Natural killer cell (primary cell): Measurements from ENCODE around the gene SCN2A. TPM values are rescaled to one million over a fixed set of nuclear protein-coding genes. Genes with fewer than 3 reads are reported as not detected.

Source experiments
- ATAC-seq, 3 donors: fragments of 150-1000 bp in 2 of 3; fragments of 200-7000 bp in 1 of 3; cut with Tn5 transposase; 1 replicate in 1 of 3; 2 replicates in 2 of 3; pipeline ENCODE4 v1.10.0; 2021; ENCODE audit warnings: mild to moderate bottlenecking in 2 of 3, moderate library complexity in 2 of 3
- DNase-seq, 2 donors: peaks; one replicate each; pipeline versions ENCODE4 v3.0.0 to v3.0.0-alpha.2; 2013 to 2021; ENCODE audit warnings: mixed read lengths in 1 of 2
- H3K27ac ChIP-seq: one replicate; pipeline ENCODE4 v1.5.1; 2013; ENCODE audit warnings: mild to moderate bottlenecking, low read length
- H3K27me3 ChIP-seq: one replicate; pipeline ENCODE4 v1.6.1; 2013; ENCODE audit warnings: low read length; ENCODE audit not compliant: control insufficient read depth, insufficient read depth
- H3K36me3 ChIP-seq: one replicate; pipeline ENCODE4 v1.6.1; 2013; ENCODE audit warnings: low read length; ENCODE audit not compliant: control insufficient read depth, insufficient read depth
- H3K4me1 ChIP-seq: one replicate; pipeline ENCODE4 v1.6.1; 2013; ENCODE audit warnings: low read length; ENCODE audit not compliant: control insufficient read depth, insufficient read depth
- H3K4me3 ChIP-seq: one replicate; pipeline ENCODE4 v1.5.1; 2013; ENCODE audit warnings: low read length
- H3K9me3 ChIP-seq: one replicate; pipeline ENCODE4 v1.6.1; 2013; ENCODE audit warnings: low read length; ENCODE audit not compliant: control insufficient read depth, insufficient read depth
- H3K27ac Mint-ChIP-seq, 2 donors: one replicate each; pipeline ENCODE4 v1.8.0; 2022; ENCODE audit warnings: mild to moderate bottlenecking in 2 of 2, mixed read lengths in 2 of 2, moderate library complexity in 1 of 2
- H3K27me3 Mint-ChIP-seq, 2 donors: one replicate each; pipeline ENCODE4 v1.8.0; 2022; ENCODE audit warnings: low read depth in 2 of 2, mixed read lengths in 2 of 2
- H3K36me3 Mint-ChIP-seq: one replicate; pipeline ENCODE4 v1.8.0; 2022; ENCODE audit warnings: mixed read lengths
- H3K4me1 Mint-ChIP-seq, 2 donors: one replicate each; pipeline ENCODE4 v1.8.0; 2022; ENCODE audit warnings: mixed read lengths in 2 of 2
- H3K4me3 Mint-ChIP-seq: one replicate; pipeline ENCODE4 v1.8.0; 2022; ENCODE audit warnings: mild to moderate bottlenecking, moderate library complexity, mixed read lengths
- H3K9me3 Mint-ChIP-seq, 2 donors: one replicate each; pipeline ENCODE4 v1.8.0; 2022; ENCODE audit warnings: mixed read lengths in 2 of 2
- WGBS: methylation state at CpG from one replicate; pipeline ENCODE4 v1.1.7; 2013; ENCODE audit warnings: missing lambda C conversion rate; ENCODE audit not compliant: insufficient coverage; 5-methylcytosine and 5-hydroxymethylcytosine counted together
- intact Hi-C: fragments of 100-400 bp; cut with micrococcal nuclease; formaldehyde crosslinking; loops from one replicate; pipeline ENCODE4 v1.14.2; 2022
- total RNA-seq, 4 donors: library from RNA; stranded (reverse); fragments of 120-200 nt in 1 of 4; gene quantifications; one replicate each; pipeline versions ENCODE4 v1.2.3 to v1.2.4, GENCODE V29; 2013 to 2022
- TF ChIP-seq, protein P1 (sequence below): fragments of 200-600 bp; IDR thresholded peaks from one replicate; pipeline ENCODE4 v1.8.0; 2022; ENCODE audit warnings: antibody characterized with exemption

The SCN2A gene
- total RNA-seq, 3 donors from 2014 or later (not counting 1 experiment from before 2014, with no cell fraction given) = 0.10 TPM; not detected in 2

DNA sequence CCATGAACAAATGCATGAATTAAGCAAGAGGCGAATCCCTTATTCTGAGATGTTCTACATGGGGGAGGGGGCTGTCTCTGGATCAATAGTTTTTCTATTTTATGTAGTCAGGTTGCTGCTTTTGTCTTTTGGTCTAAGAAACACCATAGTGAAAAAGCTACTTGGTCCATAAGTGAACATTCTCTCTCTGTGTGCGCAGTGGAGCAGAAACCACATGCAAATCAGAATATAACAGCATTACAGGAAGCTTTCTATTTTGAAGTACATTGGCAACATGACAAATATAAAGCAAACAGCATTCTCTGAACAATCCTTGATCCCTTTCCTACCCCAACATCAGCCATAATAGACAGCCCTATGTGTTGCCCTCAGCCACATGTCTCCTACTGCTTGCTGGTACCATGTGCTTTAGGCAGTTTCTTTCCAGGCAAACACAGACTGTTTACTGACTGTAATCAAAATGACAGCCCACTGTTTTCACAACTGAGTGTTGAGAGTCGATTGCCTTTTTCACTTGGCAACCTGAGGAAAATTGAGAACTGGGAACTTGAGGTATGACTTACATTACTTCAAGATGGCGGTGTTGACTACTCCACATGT lies 45.9 kb upstream of the SCN2A start:
- DNase-seq (no peak), ATAC-seq (no peak)
- Mint-ChIP-seq H3K27me3 (no peaks in the 10 kb centered on the region), H3K4me3 (no peak overlapping the region), H3K4me1 (no peaks in the 10 kb centered on the region), H3K36me3 (no peaks in the 10 kb centered on the region), H3K27ac (no peak overlapping the region), H3K9me3 (no peaks in the 10 kb centered on the region)
- H3K4me3 ChIP-seq = no peak overlapping the region
- WGBS = 59% methylated on average over 4 of the region's 4 CpGs
- H3K36me3 ChIP-seq = no peaks in the 10 kb centered on the region
- TF ChIP-seq, protein P1, sequence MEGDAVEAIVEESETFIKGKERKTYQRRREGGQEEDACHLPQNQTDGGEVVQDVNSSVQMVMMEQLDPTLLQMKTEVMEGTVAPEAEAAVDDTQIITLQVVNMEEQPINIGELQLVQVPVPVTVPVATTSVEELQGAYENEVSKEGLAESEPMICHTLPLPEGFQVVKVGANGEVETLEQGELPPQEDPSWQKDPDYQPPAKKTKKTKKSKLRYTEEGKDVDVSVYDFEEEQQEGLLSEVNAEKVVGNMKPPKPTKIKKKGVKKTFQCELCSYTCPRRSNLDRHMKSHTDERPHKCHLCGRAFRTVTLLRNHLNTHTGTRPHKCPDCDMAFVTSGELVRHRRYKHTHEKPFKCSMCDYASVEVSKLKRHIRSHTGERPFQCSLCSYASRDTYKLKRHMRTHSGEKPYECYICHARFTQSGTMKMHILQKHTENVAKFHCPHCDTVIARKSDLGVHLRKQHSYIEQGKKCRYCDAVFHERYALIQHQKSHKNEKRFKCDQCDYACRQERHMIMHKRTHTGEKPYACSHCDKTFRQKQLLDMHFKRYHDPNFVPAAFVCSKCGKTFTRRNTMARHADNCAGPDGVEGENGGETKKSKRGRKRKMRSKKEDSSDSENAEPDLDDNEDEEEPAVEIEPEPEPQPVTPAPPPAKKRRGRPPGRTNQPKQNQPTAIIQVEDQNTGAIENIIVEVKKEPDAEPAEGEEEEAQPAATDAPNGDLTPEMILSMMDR = no peak
- H3K27me3 ChIP-seq = no peaks in the 10 kb centered on the region
- H3K9me3 ChIP-seq = no peaks in the 10 kb centered on the region
- H3K27ac ChIP-seq = peak overlapping the region; percentile 18
- intact Hi-C loops = no loop called here
- no peaks in the 10 kb centered on the region for H3K4me1 ChIP-seq

DNA sequence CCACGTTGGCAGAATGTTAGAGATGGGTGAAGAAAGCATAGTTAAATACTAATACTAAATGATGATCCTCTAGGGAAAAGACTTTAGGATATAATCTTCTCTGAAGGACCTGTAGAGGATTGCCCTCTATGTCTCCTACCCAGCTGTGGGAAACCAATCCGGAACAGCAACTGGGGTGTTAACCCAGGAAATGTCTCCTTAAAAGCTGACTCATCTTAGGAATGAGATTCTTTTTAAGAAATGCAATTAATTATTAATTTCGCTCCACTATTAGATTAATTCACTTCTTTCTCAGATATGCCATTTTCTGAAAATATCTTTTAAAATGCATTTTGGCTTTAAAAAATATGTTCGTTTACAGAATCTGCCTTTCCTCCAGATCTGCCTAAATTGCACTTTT lies 42.8 kb upstream of the SCN2A start:
- Mint-ChIP-seq H3K27me3 (no peaks in the 10 kb centered on the region), H3K4me1 (no peaks in the 10 kb centered on the region), H3K36me3 (no peaks in the 10 kb centered on the region), H3K4me3 (no peak overlapping the region), H3K27ac (no peak overlapping the region), H3K9me3 (no peaks in the 10 kb centered on the region)
- 73% methylated on average over 2 of the region's 4 CpGs for WGBS
- Histone ChIP-seq H3K27me3 (no peaks in the 10 kb centered on the region), H3K4me3 (no peak overlapping the region), H3K27ac (no peak overlapping the region), H3K9me3 (no peaks in the 10 kb centered on the region), H3K4me1 (no peaks in the 10 kb centered on the region), H3K36me3 (no peaks in the 10 kb centered on the region)
- TF ChIP-seq, protein P1 = no peak
- intact Hi-C loops = no loop called here
- DNase-seq = no peak
- no peak for ATAC-seq

DNA sequence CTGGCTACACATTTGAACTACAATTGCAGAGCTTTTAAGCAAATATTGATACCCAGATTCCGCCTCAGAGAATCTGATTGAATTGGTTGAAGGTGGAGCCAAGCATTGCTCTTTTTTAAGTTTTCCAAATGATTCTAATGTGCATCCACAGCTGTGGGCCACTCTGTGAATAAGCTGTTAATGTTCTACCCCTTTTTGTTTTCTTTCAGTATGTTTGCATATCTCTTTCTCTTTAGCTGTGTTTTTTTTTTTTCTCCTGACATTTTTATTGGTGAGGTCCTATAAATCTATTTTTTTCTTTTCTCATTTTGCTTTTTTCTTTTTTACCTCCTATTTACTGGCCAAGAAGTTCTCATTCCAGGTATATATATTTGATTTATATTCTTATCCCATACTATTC lies 41.9 kb upstream of the SCN2A start:
- no peak overlapping the region for H3K27ac ChIP-seq
- intact Hi-C loops = no loop called here
- Mint-ChIP-seq H3K4me1 (no peaks in the 10 kb centered on the region), H3K27me3 (no peaks in the 10 kb centered on the region), H3K4me3 (no peak overlapping the region), H3K27ac (no peak overlapping the region), H3K36me3 (no peaks in the 10 kb centered on the region), H3K9me3 (no peaks in the 10 kb centered on the region)
- ATAC-seq (no peak), DNase-seq (no peak)
- TF ChIP-seq, protein P1 = no peak
- 100% methylated on average over 1 of the region's 1 CpG for WGBS
- H3K4me3 ChIP-seq = no peak overlapping the region
- H3K4me1 ChIP-seq = no peaks in the 10 kb centered on the region
- no peaks in the 10 kb centered on the region for H3K36me3 ChIP-seq
- no peaks in the 10 kb centered on the region for H3K9me3 ChIP-seq
- no peaks in the 10 kb centered on the region for H3K27me3 ChIP-seq

DNA sequence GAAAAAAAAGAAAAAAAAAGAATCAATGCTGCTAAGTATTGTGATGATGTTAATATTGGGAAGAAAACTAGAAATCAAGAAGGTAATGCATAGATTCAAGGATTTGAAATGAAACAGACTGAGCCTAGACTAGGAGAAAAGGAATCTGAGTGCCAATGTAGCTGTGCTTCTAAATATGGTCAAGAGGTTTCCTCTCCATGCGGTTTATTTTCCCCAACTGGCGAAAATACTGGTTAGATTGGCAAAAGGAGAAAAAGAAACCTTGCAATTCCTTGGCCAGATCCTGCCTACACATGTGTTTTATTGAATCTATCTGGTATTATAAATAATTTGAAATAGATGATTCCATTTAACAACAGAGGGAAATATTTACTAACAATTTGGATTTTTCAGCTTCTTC lies 41.0 kb upstream of the SCN2A start:
- Mint-ChIP-seq H3K27ac (no peak overlapping the region), H3K27me3 (no peaks in the 10 kb centered on the region), H3K4me3 (no peak overlapping the region), H3K9me3 (no peaks in the 10 kb centered on the region), H3K4me1 (no peaks in the 10 kb centered on the region), H3K36me3 (no peaks in the 10 kb centered on the region)
- H3K9me3 ChIP-seq = no peaks in the 10 kb centered on the region
- ATAC-seq = no peak
- WGBS = 88% methylated on average over 2 of the region's 2 CpGs
- no peaks in the 10 kb centered on the region for H3K27me3 ChIP-seq
- H3K27ac ChIP-seq = no peak overlapping the region
- DNase-seq = no peak
- H3K4me1 ChIP-seq = no peaks in the 10 kb centered on the region
- H3K4me3 ChIP-seq = no peak overlapping the region
- H3K36me3 ChIP-seq = no peaks in the 10 kb centered on the region
- intact Hi-C loops = no loop called here
- TF ChIP-seq, protein P1 = no peak
